Mesenchymal stem cell (in vitro differentiated cells and primary cell): ENCODE results near the gene SRRD.
"Not testable (repeated sequence)": the region's sequence is repeated elsewhere in the genome, so short reads cannot be mapped to it uniquely, and the experiment has no call there.

ENCODE experiments used
- DNase-seq: peaks from one replicate; pipeline ENCODE4 v3.0.0-alpha.2; 2013
- H2AFZ ChIP-seq: one replicate; pipeline ENCODE4 v1.6.1; 2013; ENCODE audit warnings: low read depth, mild to moderate bottlenecking, control low read depth, inconsistent platforms, low read length, moderate library complexity
- H2AK5ac ChIP-seq: 2 replicates; pipeline ENCODE4 v1.6.1; 2013; ENCODE audit warnings: low read length, moderate library complexity, mild to moderate bottlenecking, inconsistent platforms; ENCODE audit not compliant: severe bottlenecking
- H2BK120ac ChIP-seq: one replicate; pipeline ENCODE4 v1.6.1; 2013; ENCODE audit warnings: low read depth, mild to moderate bottlenecking, inconsistent platforms, low read length, moderate library complexity
- H2BK12ac ChIP-seq, 2 experiments: one replicate each; pipeline ENCODE4 v1.6.1; 2013; ENCODE audit warnings: inconsistent platforms in 2 of 2, low read length in 2 of 2, mild to moderate bottlenecking in 2 of 2, moderate library complexity in 2 of 2, control low read depth in 1 of 2
- H2BK15ac ChIP-seq: one replicate; pipeline ENCODE4 v1.6.1; 2013; ENCODE audit warnings: mild to moderate bottlenecking, low read depth, inconsistent platforms; ENCODE audit not compliant: poor library complexity, severe bottlenecking
- H2BK5ac ChIP-seq: 2 replicates; pipeline ENCODE4 v1.6.1; 2013; ENCODE audit warnings: low read depth, mild to moderate bottlenecking, low read length, control low read depth, inconsistent platforms; ENCODE audit not compliant: poor library complexity, severe bottlenecking
- H3K14ac ChIP-seq, 2 experiments: one replicate each; pipeline ENCODE4 v1.6.1; 2013; ENCODE audit warnings: inconsistent platforms in 2 of 2, low read length in 2 of 2, control low read depth in 1 of 2, mild to moderate bottlenecking in 1 of 2, moderate library complexity in 1 of 2
- H3K18ac ChIP-seq, 2 experiments: one replicate each; pipeline ENCODE4 v1.6.1; 2013; ENCODE audit warnings: inconsistent platforms in 2 of 2, low read length in 2 of 2, control low read depth in 1 of 2, low read depth in 1 of 2, mild to moderate bottlenecking in 1 of 2
- H3K23ac ChIP-seq, 2 experiments: one replicate each; pipeline ENCODE4 v1.6.1; 2013; ENCODE audit warnings: inconsistent platforms in 2 of 2, low read length in 2 of 2, mild to moderate bottlenecking in 2 of 2, moderate library complexity in 2 of 2, control low read depth in 1 of 2
- H3K27ac ChIP-seq: 2 replicates; pipeline ENCODE4 v1.5.1; 2013; ENCODE audit warnings: mild to moderate bottlenecking, moderate library complexity, low read length, control low read depth, inconsistent platforms; ENCODE audit not compliant: poor library complexity, severe bottlenecking
- H3K27me3 ChIP-seq, 2 experiments: 2 replicates each; pipeline versions ENCODE4 v1.6.1 to v1.7.0; 2013; ENCODE audit warnings: low read length in 2 of 2, mild to moderate bottlenecking in 2 of 2, moderate library complexity in 2 of 2, control low read depth in 1 of 2, inconsistent platforms in 1 of 2; ENCODE audit not compliant: control insufficient read depth in 1 of 2, insufficient read depth in 1 of 2
- H3K36me3 ChIP-seq, 2 experiments: 2 replicates each; pipeline versions ENCODE4 v1.6.1 to v1.7.0; 2013; ENCODE audit warnings: low read length in 2 of 2, control low read depth in 1 of 2, inconsistent platforms in 1 of 2, low read depth in 1 of 2, mild to moderate bottlenecking in 1 of 2; ENCODE audit not compliant: insufficient read depth in 2 of 2, control insufficient read depth in 1 of 2
- H3K4ac ChIP-seq, 2 experiments: one replicate each; pipeline ENCODE4 v1.6.1; 2013; ENCODE audit warnings: inconsistent platforms in 2 of 2, low read length in 2 of 2, mild to moderate bottlenecking in 2 of 2, moderate library complexity in 2 of 2, control low read depth in 1 of 2, low read depth in 1 of 2
- H3K4me1 ChIP-seq: 2 replicates; pipeline ENCODE4 v1.6.1; 2013; ENCODE audit warnings: low read depth, low read length, control low read depth; ENCODE audit not compliant: control insufficient read depth, insufficient read depth
- H3K4me2 ChIP-seq: 2 replicates; pipeline ENCODE4 v1.6.1; 2013; ENCODE audit warnings: low read length, mild to moderate bottlenecking, inconsistent platforms; ENCODE audit not compliant: poor library complexity, severe bottlenecking
- H3K4me3 ChIP-seq, 2 experiments: 2 replicates each; pipeline versions ENCODE4 v1.5.1 to v1.7.0; 2013; ENCODE audit warnings: low read length in 2 of 2, mild to moderate bottlenecking in 2 of 2, control low read depth in 1 of 2, low read depth in 1 of 2; ENCODE audit not compliant: insufficient read depth in 1 of 2
- H3K79me1 ChIP-seq: replicated peaks from 2 replicates; pipeline ENCODE4 v1.6.1; 2013; ENCODE audit warnings: mild to moderate bottlenecking, control low read depth, low read length, inconsistent platforms; ENCODE audit not compliant: poor library complexity, severe bottlenecking
- H3K9ac ChIP-seq: 2 replicates; pipeline ENCODE4 v1.7.0; 2013; ENCODE audit warnings: mild to moderate bottlenecking, low read length, moderate library complexity
- H3K9me3 ChIP-seq: 2 replicates; pipeline ENCODE4 v1.7.0; 2013; ENCODE audit warnings: mild to moderate bottlenecking, low read length; ENCODE audit not compliant: control insufficient read depth
- H4K8ac ChIP-seq: one replicate; pipeline ENCODE4 v1.6.1; 2013; ENCODE audit warnings: inconsistent platforms, mild to moderate bottlenecking, low read length, moderate library complexity
- H4K91ac ChIP-seq: one replicate; pipeline ENCODE4 v1.6.1; 2013; ENCODE audit warnings: mild to moderate bottlenecking, low read length, inconsistent platforms
- WGBS: methylation state at CpG from one replicate; pipeline ENCODE4 v1.1.7; 2013; ENCODE audit warnings: mixed read lengths; 5-methylcytosine and 5-hydroxymethylcytosine counted together

Gene SRRD

GRCh38 chr22:26437694-26438392 is 45.8 kb upstream of the SRRD start:
- Histone ChIP-seq H4K91ac (no peak overlapping the region), H3K9me3 (no peaks in the 10 kb centered on the region), H2BK12ac (no peak overlapping the region), H3K23ac (no peak overlapping the region), H3K27me3 (no peaks in the 10 kb centered on the region), H4K8ac (no peak overlapping the region), H3K4ac (no peak overlapping the region), H3K4me3 (no peak overlapping the region), H3K36me3 (peaks cover 0 to 29% of the 10 kb centered on the region in 2 experiments), H3K27ac (no peak overlapping the region), H2BK15ac (no peak overlapping the region), H2AFZ (no peak overlapping the region), H3K18ac (no peak overlapping the region), H2BK120ac (no peak overlapping the region), H3K4me1 (peaks cover 1% of the 10 kb centered on the region), H2BK5ac (no peak overlapping the region), H3K9ac (no peak overlapping the region), H3K14ac (no peak overlapping the region), H3K79me1 (peaks cover 30% of the 10 kb centered on the region), H3K4me2 (no peak overlapping the region), H2AK5ac (no peak overlapping the region)
- 83% methylated on average over 14 of the region's 14 CpGs for WGBS
- no peak for DNase-seq

- not testable (repeated sequence) for H3K14ac ChIP-seq, H3K27me3 ChIP-seq, H3K4me2 ChIP-seq, H2AK5ac ChIP-seq, H2BK12ac ChIP-seq, H2AFZ ChIP-seq, H4K91ac ChIP-seq, H4K8ac ChIP-seq, H3K18ac ChIP-seq, H3K9me3 ChIP-seq, H3K4me1 ChIP-seq, H2BK120ac ChIP-seq, H3K23ac ChIP-seq, H2BK5ac ChIP-seq, H3K4me3 ChIP-seq, H3K4ac ChIP-seq, H3K27ac ChIP-seq, DNase-seq, H2BK15ac ChIP-seq
- Histone ChIP-seq H3K79me1 (peaks cover 27% of the 10 kb centered on the region), H3K36me3 (peaks cover 0 to 30% of the 10 kb centered on the region in 2 experiments), H3K9ac (peak overlapping the region; percentile 10)
- WGBS, result 96% methylated on average over 3 of the region's 3 CpGs
These were observed 44.9 kb upstream of the SRRD start for GRCh38 chr22:26438776-26439175.

- no peak overlapping the region for H4K91ac ChIP-seq
- H2BK15ac ChIP-seq, result no peak overlapping the region
- peaks cover 1% of the 10 kb centered on the region for H3K4me1 ChIP-seq
- no peak overlapping the region for H3K27ac ChIP-seq
- no peaks in the 10 kb centered on the region for H3K9me3 ChIP-seq
- no peak overlapping the region for H2AFZ ChIP-seq
- peaks cover 23% of the 10 kb centered on the region for H3K79me1 ChIP-seq
- no peak overlapping the region for H3K23ac ChIP-seq
- H2BK120ac ChIP-seq, result no peak overlapping the region
- no peak overlapping the region for H2BK12ac ChIP-seq
- no peak overlapping the region for H3K18ac ChIP-seq
- 82% methylated on average over 2 of the region's 3 CpGs for WGBS
- H2BK5ac ChIP-seq, result no peak overlapping the region
- no peak overlapping the region for H3K9ac ChIP-seq
- H4K8ac ChIP-seq, result no peak overlapping the region
- H3K4me3 ChIP-seq, result no peak overlapping the region
- peaks cover 0 to 25% of the 10 kb centered on the region in 2 experiments for H3K36me3 ChIP-seq
- H3K14ac ChIP-seq, result no peak overlapping the region
- H3K4ac ChIP-seq, result no peak overlapping the region
- no peak overlapping the region for H3K4me2 ChIP-seq
- H2AK5ac ChIP-seq, result no peak overlapping the region
- DNase-seq, result no peak
- no peaks in the 10 kb centered on the region for H3K27me3 ChIP-seq
These were observed 44.1 kb upstream of the SRRD start for GRCh38 chr22:26439559-26439958.

- H2BK120ac ChIP-seq, result no peak overlapping the region
- H4K8ac ChIP-seq, result no peak overlapping the region
- no peak overlapping the region for H3K4me2 ChIP-seq
- no peak overlapping the region for H3K4me3 ChIP-seq
- no peak overlapping the region for H2BK15ac ChIP-seq
- H3K9ac ChIP-seq, result no peak overlapping the region
- H2BK5ac ChIP-seq, result no peak overlapping the region
- no peak overlapping the region for H4K91ac ChIP-seq
- H3K23ac ChIP-seq, result peak overlapping the region in 1 of 2 experiments; percentile 73
- peaks cover 0 to 16% of the 10 kb centered on the region in 2 experiments for H3K36me3 ChIP-seq
- H3K4me1 ChIP-seq, result no peaks in the 10 kb centered on the region
- no peak overlapping the region for H2AK5ac ChIP-seq
- no peak overlapping the region for H3K4ac ChIP-seq
- no peak overlapping the region for H3K18ac ChIP-seq
- no peak overlapping the region for H2AFZ ChIP-seq
- no peak for DNase-seq
- no peak overlapping the region for H3K14ac ChIP-seq
- H3K79me1 ChIP-seq, result peaks cover 16% of the 10 kb centered on the region
- no peak overlapping the region for H2BK12ac ChIP-seq
- 86% methylated on average over 2 of the region's 4 CpGs for WGBS
- no peaks in the 10 kb centered on the region for H3K9me3 ChIP-seq
- no peak overlapping the region for H3K27ac ChIP-seq
- peaks cover 0 to 3% of the 10 kb centered on the region in 2 experiments for H3K27me3 ChIP-seq
These were observed 41.5 kb upstream of the SRRD start for GRCh38 chr22:26442086-26442756.
